Immature natural killer cell (primary cell): Measurements from ENCODE around the gene RPL22. TPM values are rescaled to one million over a fixed set of nuclear protein-coding genes. Genes with fewer than 3 reads are reported as not detected.
"Not testable (repeated sequence)": the region's sequence is repeated elsewhere in the genome, so short reads cannot be mapped to it uniquely, and the experiment has no call there.

ENCODE experiments used
- DNase-seq, 3 donors: peaks; one replicate each; pipeline ENCODE4 v3.0.0; 2022; ENCODE audit warnings: mixed read lengths in 1 of 3
- H3K27ac Mint-ChIP-seq, 6 donors: one replicate each; pipeline ENCODE4 v1.8.0; 2020; ENCODE audit warnings: mixed read lengths in 6 of 6, mild to moderate bottlenecking in 5 of 6, inconsistent platforms in 4 of 6, moderate library complexity in 3 of 6
- H3K27me3 Mint-ChIP-seq, 3 donors: one replicate each; pipeline ENCODE4 v1.8.0; 2020 to 2021; ENCODE audit warnings: low read depth in 3 of 3, mild to moderate bottlenecking in 3 of 3, mixed read lengths in 3 of 3, moderate library complexity in 3 of 3, inconsistent platforms in 1 of 3
- H3K36me3 Mint-ChIP-seq, 3 donors: one replicate each; pipeline ENCODE4 v1.8.0; 2020; ENCODE audit warnings: mixed read lengths in 3 of 3, inconsistent platforms in 2 of 3, mild to moderate bottlenecking in 2 of 3
- H3K4me1 Mint-ChIP-seq, 2 donors: one replicate each; pipeline ENCODE4 v1.8.0; 2020; ENCODE audit warnings: inconsistent platforms in 2 of 2, mild to moderate bottlenecking in 2 of 2, mixed read lengths in 2 of 2, moderate library complexity in 1 of 2
- H3K4me3 Mint-ChIP-seq, 5 donors: one replicate each; pipeline ENCODE4 v1.8.0; 2020; ENCODE audit warnings: mild to moderate bottlenecking in 5 of 5, mixed read lengths in 5 of 5, inconsistent platforms in 3 of 5, moderate library complexity in 3 of 5
- H3K9me3 Mint-ChIP-seq, 6 donors: one replicate each; pipeline ENCODE4 v1.8.0; 2020; ENCODE audit warnings: mild to moderate bottlenecking in 6 of 6, mixed read lengths in 6 of 6, inconsistent platforms in 4 of 6, moderate library complexity in 3 of 6
- polyA plus RNA-seq, 3 donors: library from polyadenylated mRNA; unstranded; fragments of 300-500 nt; fragmentation: Illumina TruSeq; gene quantifications; one replicate each; pipeline ENCODE4 v1.2.3, GENCODE V29; 2021

RPL22 gene
- polyA plus RNA-seq, 3 donors from 2014 or later: 62.3 to 129 (median 124) TPM

DNA sequence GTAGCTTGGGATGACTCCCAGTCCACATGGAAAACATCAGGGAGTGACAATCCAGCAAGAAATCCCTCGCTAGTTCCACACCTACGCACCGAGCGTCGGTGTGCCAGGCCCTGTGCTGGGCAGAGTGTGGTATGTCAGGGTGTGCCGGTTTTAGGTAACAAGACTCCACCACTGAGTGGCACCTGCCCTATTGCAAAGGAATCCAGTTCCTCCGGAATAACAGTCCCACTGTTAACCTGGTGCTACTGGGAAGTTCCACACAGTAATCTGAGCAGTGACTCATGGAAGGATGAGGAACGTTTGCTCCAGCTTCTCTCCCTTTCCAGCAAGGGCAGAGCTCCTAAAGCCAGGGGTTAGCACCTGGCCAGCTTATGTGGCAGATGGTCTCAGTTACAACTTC lies 20.8 kb upstream of the RPL22 start:
- Mint-ChIP-seq H3K4me1 (no peaks in the 10 kb centered on the region), H3K27ac (no peak overlapping the region), H3K36me3 (peaks cover 8 to 20% (median 19%) of the 10 kb centered on the region in 3 donors), H3K9me3 (no peaks in the 10 kb centered on the region), H3K27me3 (peaks cover 2% of the 10 kb centered on the region in 3 donors), H3K4me3 (no peak overlapping the region)
- DNase-seq: no peak

DNA sequence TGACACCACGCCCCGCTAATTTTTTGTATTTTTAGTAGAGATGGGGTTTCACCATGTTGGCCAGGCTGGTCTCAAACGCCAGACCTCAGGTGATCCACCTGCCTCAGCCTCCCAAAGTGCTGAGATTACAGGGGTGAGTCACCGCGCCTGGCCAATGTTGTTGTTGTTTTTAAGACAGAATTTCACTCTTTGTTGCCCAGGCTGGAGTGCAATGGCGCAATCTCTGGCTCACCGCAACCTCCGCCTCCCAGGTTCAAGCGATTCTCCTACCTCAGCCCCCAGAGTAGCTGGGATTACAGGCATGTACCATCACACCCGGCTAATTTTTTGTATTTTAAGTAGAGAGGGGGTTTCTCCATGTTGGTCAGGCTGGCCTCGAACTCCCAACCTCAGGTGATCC lies 20.2 kb upstream of the RPL22 start:
- not testable (repeated sequence) for H3K9me3 Mint-ChIP-seq, DNase-seq, H3K27ac Mint-ChIP-seq, H3K4me3 Mint-ChIP-seq, H3K4me1 Mint-ChIP-seq, H3K27me3 Mint-ChIP-seq
- H3K36me3 Mint-ChIP-seq: peaks cover 8 to 19% (median 18%) of the 10 kb centered on the region in 3 donors

DNA sequence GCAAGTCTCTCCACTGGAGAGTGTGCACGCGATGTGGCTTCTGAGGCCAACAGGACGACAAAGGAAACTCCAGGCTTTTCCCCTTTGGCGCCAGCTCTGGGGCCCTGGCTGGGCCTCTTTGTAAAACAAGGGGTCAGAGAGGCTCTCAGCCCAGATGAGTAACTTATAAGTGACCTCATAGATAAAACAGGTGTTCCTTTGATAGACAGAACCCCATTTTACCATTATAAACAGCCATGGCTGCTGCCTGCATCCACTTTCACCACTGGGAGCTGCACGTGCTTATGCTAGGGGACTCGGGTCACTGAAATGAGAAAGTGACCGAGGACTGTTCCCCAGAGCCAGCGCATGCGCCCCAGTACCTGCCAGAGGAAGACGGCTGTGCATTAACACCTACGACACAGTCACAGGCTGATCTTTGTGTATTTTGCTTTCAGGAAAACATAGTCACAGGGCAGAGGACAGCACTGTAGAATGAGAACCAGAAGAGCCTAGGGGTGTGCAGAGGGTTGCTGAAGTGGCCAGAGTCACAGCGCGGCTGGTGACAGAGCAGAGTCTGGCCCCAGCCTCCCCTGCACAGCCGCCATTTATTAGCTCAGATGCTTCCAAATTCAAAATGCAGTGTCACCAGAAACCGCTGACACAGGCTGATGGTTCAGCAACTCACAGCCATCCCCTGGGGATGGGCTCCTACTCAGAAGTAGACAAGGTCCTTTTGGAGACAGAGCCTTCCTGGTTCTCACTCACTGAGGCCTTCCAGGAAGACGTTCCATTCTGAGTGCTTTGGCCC lies 19.2 kb upstream of the RPL22 start:
- no peaks in the 10 kb centered on the region for H3K9me3 Mint-ChIP-seq
- no peak overlapping the region for H3K27ac Mint-ChIP-seq
- no peak for DNase-seq
- H3K4me3 Mint-ChIP-seq: no peak overlapping the region
- no peaks in the 10 kb centered on the region for H3K4me1 Mint-ChIP-seq
- H3K27me3 Mint-ChIP-seq: peaks cover 2 to 5% (median 2%) of the 10 kb centered on the region in 3 donors
- H3K36me3 Mint-ChIP-seq: peaks cover 0 to 9% (median 7%) of the 10 kb centered on the region in 3 donors

DNA sequence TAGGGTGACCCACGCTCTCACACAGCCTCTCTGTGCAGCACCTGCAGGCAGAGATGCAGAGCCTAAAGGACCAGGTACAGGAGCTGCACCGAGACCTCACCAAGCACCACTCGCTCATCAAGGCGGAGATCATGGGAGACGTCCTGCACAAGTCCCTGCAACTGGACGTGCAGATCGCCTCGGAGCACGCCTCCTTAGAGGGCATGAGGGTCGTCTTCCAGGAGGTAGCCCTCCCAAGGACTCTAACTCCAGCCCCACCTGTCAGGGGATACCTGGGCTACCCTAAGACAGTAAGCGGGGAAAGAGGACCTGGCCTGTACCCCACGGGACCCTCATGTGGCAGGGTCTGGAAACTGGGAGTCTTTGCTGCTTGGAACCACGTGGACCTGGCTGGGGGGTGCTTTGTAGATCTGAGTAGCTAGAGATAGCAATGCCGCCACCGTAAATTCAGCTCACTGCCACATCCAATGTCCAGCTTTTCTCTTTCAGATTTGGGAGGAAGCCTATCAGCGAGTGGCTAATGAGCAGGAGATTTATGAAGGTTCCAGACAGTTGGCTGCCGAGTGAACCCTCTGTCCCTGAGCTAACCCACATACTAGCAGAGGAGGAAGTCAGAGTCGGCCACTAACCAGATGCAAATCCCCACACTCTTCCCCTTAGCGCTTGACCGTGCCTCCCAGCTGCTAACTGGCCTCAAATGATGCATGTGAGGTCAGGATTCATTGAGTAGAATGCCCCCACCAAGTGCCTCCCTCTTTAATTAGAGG lies 13.0 kb upstream of the RPL22 start:
- Mint-ChIP-seq H3K27me3 (peaks cover 4 to 5% (median 4%) of the 10 kb centered on the region in 3 donors), H3K4me3 (no peak overlapping the region), H3K9me3 (peaks cover 0 to 2% (median 0%) of the 10 kb centered on the region in 6 donors), H3K4me1 (peaks cover 0 to 4% of the 10 kb centered on the region in 2 donors), H3K36me3 (no peaks in the 10 kb centered on the region), H3K27ac (no peak overlapping the region)
- DNase-seq: no peak

DNA sequence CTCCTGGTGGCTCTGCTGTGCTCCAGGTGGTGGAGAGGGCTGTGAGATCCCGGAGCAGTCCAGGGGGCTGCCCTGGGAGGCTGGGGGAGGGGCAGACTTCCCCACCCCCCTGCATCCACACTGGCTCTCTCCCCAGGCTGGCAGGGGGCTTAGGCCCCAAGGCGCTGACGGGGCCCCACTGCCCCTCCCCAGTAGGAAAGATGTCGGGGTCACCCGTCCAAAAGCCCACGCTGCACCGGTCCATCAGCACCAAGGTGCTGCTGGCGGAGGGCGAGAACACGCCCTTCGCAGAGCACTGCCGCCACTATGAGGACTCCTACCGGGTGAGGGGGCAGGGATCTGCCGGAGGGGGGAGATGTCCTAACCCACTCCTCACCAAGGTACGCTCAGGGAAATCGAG lies 12.3 kb upstream of the RPL22 start:
- peaks cover 2 to 6% (median 5%) of the 10 kb centered on the region in 3 donors for H3K27me3 Mint-ChIP-seq
- no peak for DNase-seq
- H3K36me3 Mint-ChIP-seq: no peaks in the 10 kb centered on the region
- H3K4me1 Mint-ChIP-seq: peaks cover 0 to 6% of the 10 kb centered on the region in 2 donors
- H3K9me3 Mint-ChIP-seq: peaks cover 0 to 2% (median 0%) of the 10 kb centered on the region in 6 donors
- no peak overlapping the region for H3K4me3 Mint-ChIP-seq
- no peak overlapping the region for H3K27ac Mint-ChIP-seq

DNA sequence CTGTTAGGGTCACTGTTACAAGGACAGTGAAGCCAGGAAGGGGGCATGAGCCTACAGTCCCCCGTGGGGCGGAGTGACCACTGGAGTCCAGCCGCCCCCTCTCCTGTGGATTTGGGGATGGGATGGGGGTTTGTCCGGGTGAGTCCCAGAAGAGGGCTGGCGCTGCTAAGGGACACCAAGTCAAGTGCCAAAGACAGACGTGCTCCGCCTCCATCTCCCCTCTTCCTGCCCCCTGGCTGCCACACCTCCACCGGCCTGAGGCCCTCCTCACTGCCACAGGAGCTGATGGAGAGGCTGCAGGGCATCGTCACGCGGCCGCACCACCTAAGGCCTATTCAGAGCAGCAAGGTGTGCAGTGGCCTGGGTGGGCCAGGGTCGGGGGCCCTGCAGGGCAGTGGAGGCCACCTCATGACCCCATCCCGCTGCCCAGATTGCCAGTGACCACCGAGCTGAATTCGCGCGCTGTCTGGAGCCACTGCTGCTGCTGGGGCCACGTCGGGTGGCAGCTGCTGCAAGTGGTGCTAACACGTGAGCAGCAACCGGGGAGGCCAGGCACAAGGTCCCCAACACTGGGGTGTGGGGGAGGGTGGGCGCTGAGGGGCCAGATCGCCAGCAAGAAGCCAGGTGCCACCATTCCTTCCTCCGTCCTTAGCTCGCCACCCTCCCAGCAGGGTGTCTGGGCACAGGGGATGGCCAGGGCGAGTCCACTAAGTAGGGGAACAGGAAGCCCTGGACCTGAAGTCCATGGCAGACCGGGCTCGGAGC lies 11.4 kb upstream of the RPL22 start:
- Mint-ChIP-seq H3K4me3 (no peak overlapping the region), H3K4me1 (peaks cover 0 to 7% of the 10 kb centered on the region in 2 donors), H3K27ac (no peak overlapping the region), H3K9me3 (peaks cover 0 to 2% (median 0%) of the 10 kb centered on the region in 6 donors), H3K27me3 (peaks cover 5 to 7% (median 5%) of the 10 kb centered on the region in 3 donors), H3K36me3 (no peaks in the 10 kb centered on the region)
- DNase-seq: no peak

DNA sequence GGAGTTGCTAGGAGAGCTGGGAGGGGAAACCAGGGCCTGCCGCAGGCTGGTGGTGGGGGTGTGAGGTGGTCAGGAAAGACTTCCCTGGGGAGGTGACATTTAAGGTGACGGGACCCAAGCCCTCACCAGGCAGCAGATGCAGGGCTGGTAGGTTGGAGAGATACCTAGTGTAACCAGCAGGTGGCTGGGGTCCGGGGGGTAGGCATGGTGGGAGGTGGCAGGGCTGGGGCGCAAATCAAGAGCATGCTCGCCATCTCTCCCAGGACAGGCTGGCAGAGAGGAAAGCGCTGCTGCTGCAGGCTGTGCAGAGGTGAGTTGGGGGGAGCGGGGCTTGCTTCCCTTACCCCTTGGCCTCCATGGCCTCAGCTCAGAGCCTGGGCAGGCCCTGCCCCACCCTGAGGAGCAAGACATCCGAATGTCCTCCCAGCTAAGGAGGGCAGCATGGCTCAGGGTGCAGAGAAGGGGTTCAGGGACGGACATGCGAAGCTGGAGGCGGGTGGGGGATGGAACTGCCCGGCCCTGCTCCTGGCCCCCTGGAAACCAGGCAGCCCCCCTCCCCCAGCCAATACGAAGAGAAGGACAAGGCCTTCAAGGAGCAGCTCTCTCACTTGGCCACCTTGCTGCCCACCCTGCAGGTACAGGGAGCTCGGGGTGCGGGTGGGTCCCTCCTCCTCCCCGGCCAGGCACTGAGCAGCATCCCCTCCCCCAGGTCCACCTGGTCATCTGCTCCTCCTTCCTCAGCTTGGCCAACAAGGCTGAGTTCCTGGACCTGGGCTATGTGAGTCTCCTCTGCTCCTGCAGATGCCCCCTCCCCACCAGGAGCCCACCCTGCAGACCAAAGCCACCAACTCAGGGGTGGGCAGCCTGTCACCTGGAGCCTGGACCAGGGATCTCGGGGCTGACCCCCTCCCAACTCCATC lies 10.5 kb upstream of the RPL22 start:
- no peak for DNase-seq
- H3K27me3 Mint-ChIP-seq: peaks cover 5 to 8% (median 7%) of the 10 kb centered on the region in 3 donors
- H3K27ac Mint-ChIP-seq: no peak overlapping the region
- no peaks in the 10 kb centered on the region for H3K36me3 Mint-ChIP-seq
- peaks cover 0 to 7% of the 10 kb centered on the region in 2 donors for H3K4me1 Mint-ChIP-seq
- H3K4me3 Mint-ChIP-seq: peak overlapping the region in 2 of 5 donors; percentile 29 to 38
- peaks cover 0 to 2% (median 0%) of the 10 kb centered on the region in 6 donors for H3K9me3 Mint-ChIP-seq

DNA sequence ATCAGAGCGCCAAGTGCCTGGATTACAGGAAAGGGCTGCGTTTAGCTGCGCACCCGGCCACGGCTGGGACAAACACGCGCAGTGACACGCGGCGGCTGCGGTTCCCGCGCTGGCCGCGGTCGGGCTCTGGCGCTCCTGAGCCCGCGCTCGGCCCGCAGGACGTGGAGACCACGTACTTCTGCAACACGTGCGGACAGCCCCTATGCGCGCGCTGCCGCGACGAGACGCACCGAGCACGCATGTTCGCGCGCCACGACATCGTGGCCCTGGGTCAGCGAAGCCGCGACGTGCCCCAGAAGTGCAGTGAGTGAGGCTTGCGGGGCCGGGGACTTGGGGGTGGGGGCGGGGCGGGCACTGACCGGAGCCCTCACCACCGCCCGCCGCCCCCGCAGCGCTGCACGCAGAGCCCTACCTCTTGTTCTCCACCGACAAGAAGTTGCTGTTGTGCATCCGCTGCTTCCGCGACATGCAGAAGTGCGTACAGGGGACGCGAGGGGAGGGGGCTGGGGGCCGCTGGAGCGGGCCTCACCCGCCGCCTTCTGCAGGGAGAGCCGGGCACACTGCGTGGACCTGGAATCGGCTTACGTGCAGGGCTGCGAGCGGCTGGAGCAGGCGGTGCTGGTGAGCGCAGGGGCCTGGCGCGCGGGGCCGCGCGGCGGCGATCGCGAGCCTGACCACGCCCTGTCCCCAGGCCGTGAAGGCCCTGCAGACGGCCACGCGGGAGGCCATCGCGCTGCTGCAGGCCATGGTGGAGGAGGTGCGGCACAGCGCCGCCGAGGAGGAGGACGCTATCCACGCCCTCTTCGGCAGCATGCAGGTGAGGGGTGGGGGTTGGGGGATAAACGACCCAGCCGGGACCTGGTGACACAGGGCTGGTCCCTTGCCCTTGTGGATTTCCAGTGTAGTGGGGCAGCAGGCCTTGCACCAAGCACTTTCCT lies 9.6 kb upstream of the RPL22 start:
- peaks cover 0 to 8% of the 10 kb centered on the region in 2 donors for H3K4me1 Mint-ChIP-seq
- H3K9me3 Mint-ChIP-seq: peaks cover 0 to 2% (median 0%) of the 10 kb centered on the region in 6 donors
- peak overlapping the region in 3 of 5 donors; percentile 38 to 47 (median 39) for H3K4me3 Mint-ChIP-seq
- H3K27me3 Mint-ChIP-seq: peaks cover 4 to 13% (median 8%) of the 10 kb centered on the region in 3 donors
- peak in 2 of 3 donors; percentile 10 to 14 for DNase-seq
- no peak overlapping the region for H3K27ac Mint-ChIP-seq
- no peaks in the 10 kb centered on the region for H3K36me3 Mint-ChIP-seq

DNA sequence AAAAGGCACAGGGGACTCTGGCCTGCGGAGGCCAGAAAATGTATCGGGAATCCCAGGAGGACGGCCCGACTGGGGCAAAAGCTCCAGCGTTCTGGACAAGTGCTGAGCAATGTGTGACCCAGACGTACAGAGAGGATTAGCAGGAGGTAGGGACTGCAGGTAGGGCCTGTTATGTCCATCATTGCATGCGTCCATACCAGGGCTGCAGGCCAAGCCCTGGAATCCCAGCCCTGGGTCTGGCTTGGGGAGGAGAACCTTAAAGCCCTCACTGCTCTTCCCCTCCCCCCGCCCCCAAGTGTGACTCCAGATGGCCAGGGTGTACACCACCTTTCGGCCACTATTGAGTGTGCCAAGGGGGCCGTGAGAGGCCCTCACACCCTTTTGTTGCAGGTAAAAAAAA lies 8.5 kb upstream of the RPL22 start:
- H3K36me3 Mint-ChIP-seq: no peaks in the 10 kb centered on the region
- peaks cover 4 to 13% (median 8%) of the 10 kb centered on the region in 3 donors for H3K27me3 Mint-ChIP-seq
- peak overlapping the region in 2 of 5 donors; percentile 27 to 54 for H3K4me3 Mint-ChIP-seq
- H3K9me3 Mint-ChIP-seq: peaks cover 0 to 2% (median 0%) of the 10 kb centered on the region in 6 donors
- H3K4me1 Mint-ChIP-seq: peaks cover 0 to 8% of the 10 kb centered on the region in 2 donors
- DNase-seq: no peak
- H3K27ac Mint-ChIP-seq: no peak overlapping the region

DNA sequence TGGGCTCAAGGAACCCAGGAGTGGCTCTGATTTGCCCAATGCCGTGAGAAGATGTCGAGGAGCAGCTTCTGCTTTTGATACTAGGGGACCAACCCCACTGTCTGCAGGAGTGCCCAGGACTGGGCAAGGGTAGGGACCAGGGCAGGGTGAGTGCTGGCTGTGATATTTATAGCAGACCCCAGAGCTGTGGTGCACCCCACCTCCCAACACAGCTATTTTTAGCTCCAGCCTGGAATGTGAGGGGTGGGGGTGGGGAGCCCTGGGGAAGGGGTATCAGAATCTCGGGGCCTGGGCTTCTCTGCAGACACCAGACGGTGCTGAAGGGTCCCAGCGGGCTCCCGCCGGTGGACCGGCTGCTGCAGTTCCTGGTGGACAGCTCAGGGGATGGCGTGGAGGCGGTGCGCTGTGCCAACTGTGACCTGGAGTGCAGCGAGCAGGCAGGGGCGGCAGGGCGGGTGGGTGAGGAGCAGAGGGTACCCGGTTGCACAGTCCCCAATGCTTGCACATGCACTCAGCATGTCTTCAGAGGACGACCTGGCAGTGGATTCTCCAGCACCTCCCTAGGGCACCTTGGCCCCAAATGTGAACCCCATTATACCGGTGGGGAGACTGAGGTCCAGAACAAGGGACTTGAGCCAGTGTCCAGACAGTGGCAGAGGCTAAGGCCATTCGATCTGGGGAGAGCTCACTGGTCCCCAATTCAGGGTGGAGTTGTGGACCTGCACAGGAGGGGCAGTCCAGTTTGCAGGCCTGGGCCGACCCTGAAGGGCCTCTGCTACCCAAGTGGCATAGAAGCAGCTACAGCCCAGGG lies 7.9 kb upstream of the RPL22 start:
- Mint-ChIP-seq H3K27me3 (peaks cover 4 to 9% (median 8%) of the 10 kb centered on the region in 3 donors), H3K4me3 (peak overlapping the region in 3 of 5 donors; percentile 27 to 55 (median 54)), H3K27ac (no peak overlapping the region), H3K36me3 (no peaks in the 10 kb centered on the region), H3K9me3 (peaks cover 0 to 2% (median 0%) of the 10 kb centered on the region in 6 donors), H3K4me1 (peaks cover 0 to 8% of the 10 kb centered on the region in 2 donors)
- DNase-seq: no peak

DNA sequence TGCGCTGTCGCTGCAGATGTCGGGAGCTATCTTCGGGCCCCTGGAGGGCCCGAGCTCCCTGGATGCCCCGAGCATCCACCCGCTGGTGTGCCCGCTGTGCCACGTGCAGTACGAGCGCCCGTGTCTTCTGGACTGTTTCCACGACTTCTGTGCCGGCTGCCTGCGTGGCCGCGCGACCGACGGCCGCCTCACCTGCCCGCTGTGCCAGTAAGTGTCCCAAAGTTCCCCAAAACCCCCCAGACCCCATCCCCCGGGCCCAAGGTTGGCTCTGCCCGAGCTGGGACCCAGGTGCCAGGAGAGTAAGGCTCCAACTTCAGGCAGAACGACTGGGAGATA lies 7.1 kb upstream of the RPL22 start:
- Mint-ChIP-seq H3K27me3 (peaks cover 6 to 9% (median 8%) of the 10 kb centered on the region in 3 donors), H3K36me3 (no peaks in the 10 kb centered on the region), H3K4me3 (peak overlapping the region in 3 of 5 donors; percentile 20 to 56 (median 21)), H3K27ac (no peak overlapping the region), H3K9me3 (peaks cover 0 to 2% (median 0%) of the 10 kb centered on the region in 6 donors), H3K4me1 (peaks cover 0 to 8% of the 10 kb centered on the region in 2 donors)
- DNase-seq: no peak
